Esophagus mucosa (tissue), 1 donor: Measurements from ENCODE around the gene TSTD1. TPM values are rescaled to one million over a fixed set of nuclear protein-coding genes. Genes with fewer than 3 reads are reported as not detected.
"Not testable (repeated sequence)": the region's sequence is repeated elsewhere in the genome, so short reads cannot be mapped to it uniquely, and the experiment has no call there.

Source experiments
- ATAC-seq: fragments of 200-7000 bp; cut with Tn5 transposase; one replicate; pipeline ENCODE4 v1.9.1; 2020
- total RNA-seq: library from RNA; stranded (reverse); gene quantifications from one replicate; pipeline ENCODE4 v1.2.4, GENCODE V29; 2023
- donor health status: DM: yes; HTN: yes; CAD: no.

Gene TSTD1
- total RNA-seq, 1 donor from 2014 or later, result 67.9 TPM

DNA sequence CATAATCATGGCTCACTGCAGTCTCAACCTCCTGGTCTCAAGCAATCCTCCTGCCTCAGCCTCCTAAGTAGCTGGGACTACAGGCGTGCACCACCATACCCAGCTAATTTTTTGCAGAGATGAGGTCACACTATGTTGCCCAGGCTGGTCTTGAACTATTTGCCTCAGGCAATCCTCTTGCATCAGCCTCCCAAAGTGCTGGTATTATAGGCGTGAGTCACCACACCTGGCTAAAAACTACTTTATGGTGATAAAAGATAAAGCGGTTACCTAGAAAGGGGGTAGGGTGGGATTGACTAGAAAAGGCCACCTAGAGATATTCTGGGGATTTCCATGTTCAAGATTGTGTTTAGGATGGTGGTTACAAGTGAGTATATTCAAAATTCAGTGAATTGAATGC is 5.0 kb downstream of the TSTD1 start:
- peak; percentile 49 for ATAC-seq

DNA sequence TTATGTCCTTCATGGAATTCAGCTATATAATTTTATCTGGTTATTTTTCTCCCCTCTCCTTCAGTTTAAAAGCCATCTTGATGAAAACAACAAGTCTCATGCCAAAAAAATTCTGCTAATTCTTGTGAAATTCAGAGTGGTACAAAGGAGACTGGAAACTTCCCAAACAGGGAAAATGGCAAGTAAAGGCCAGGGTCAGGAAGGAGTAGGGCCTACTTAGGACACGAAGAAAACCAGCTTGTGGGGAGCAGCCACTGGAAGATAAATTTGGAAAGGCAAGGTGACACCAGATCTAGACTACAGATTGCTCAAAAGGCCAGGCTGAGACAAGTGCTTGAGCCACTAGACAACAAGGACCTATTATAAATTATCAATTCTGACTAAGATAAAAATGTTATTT is 6.4 kb downstream of the TSTD1 start:
- no peak for ATAC-seq

DNA sequence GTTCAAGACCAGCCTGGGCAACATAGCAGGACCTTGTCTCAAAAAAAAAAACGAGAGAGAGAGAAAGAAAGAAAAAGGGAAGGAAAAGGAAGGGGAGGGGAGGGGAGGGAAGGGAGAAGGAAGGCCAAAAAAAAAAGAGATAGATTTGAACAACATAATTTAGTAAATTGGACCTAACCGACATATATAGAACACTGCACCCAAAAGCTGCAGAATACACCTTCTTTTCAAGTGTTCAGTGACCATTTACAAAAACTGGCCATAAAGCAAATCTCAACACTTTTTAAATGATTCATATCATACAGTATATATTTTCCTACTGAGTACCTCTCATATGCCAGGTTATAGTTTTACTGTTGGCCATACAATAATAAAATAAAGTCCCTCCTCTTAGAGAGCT is 6.9 kb downstream of the TSTD1 start:
- ATAC-seq, result no peak

DNA sequence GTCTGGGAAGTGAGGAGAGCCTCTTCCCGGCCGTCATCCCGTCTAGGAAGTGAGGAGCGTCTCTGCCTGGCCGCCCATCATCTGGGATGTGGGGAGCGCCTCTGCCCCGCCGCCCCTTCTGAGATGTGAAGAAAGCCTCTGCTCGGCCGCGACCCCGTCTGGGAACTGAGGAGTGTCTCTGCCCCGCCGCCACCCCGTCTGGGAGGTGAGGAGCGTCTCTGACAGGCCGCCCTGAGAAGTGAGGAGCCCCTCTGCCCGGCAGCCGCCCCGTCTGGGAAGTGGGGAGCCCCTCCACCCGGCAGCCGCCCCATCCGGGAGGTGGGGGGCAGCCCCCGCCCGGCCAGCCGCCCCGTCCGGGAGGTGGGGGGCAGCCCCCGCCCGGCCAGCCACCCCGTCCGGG is 9.3 kb downstream of the TSTD1 start:
- not testable (repeated sequence) for ATAC-seq

DNA sequence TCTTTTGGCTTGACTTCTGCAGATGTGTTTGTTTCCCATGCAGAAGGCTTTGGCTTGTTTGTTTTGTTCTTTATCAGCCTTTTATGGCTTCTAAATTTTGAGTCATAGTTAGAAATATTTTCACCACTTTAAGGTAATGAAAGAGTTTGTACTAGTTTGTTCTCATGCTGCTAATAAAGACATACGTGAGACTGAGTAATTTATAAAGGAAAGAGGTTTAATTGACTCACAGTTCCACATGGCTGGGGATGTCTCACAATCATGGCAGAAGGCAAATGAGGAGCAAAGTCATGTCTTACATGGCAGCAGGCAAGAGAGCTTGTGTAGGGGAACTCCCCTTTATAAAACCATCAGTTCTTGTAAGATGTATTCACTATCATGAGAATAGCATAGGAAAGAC is 11.8 kb downstream of the TSTD1 start:
- not testable (repeated sequence) for ATAC-seq

DNA sequence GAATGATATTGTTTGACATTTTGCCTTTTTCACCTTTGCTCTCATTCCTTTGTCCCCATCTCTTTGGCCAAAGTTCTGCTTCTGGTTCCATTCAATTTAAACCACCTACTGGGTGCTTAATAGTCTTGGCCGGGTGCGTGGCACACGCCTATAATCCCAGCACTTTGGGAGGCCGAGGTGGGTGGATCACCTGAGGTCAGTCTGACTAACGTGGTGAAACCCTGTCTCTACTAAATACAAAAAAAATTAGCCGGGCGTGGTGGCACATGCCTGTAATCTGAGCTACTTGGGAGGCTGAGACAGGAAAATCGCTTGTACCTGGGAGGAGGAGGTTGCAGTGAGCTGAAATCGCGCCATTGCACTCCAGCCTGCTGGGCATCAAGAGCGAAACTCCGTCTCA is 16.3 kb downstream of the TSTD1 start:
- ATAC-seq, result not testable (repeated sequence)

DNA sequence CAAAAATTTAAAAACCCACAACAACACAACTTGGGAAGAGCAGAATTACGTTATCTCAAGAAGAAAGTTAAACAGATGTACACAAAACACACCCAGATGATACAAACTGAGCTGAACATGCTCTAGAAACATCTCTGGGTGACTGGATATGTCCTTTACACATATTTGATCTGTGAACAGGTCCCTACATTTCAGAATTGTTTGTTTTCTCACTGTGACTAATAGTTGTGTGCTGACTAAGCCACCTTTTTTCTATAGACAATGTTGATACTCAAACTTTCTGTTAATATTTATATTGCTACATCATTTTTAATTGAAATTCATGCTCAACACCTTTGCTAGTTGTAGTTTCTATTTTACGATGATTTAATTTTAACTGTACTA is 16.8 kb downstream of the TSTD1 start:
- ATAC-seq, result peak; percentile 59

DNA sequence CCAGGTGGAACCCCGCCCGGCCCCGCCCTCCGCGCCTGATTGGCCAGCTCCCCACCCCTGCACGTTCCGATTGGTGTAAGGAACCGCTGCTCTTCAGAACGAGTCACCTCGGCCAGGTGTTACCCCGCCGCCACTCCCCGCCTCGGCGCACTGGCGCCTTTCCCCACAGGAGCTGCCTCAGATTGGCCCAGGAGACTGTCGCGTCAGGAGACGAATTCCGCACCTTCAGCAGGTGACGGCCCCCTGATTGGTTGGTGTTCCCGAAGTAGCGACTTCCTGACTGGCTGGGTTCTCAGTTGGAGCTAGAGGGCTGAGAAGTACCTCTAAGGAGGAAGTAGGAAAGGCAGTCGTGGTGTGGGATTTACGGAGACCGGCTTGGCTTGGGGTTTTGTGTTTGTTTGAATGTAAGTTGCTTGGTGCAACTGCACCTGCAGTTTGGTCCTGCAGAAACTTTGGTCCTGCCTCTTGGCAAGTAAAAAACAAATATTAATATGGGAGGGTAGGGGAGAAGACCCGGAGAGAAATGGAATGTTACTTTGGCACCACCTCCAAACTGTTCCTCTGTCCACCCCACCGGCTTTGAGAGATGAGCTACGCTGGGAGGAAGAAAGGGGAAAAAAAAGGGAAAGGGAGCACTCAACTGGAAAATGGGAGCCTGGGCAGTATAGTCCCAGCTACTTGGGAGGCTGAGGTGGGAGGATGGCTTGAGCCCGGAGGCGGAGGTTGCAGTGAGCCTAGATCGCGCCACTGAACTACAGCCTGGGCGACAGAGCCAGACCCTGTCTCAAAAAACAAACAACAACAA is 17.4 kb downstream of the TSTD1 start:
- ATAC-seq, result peak; percentile 92

DNA sequence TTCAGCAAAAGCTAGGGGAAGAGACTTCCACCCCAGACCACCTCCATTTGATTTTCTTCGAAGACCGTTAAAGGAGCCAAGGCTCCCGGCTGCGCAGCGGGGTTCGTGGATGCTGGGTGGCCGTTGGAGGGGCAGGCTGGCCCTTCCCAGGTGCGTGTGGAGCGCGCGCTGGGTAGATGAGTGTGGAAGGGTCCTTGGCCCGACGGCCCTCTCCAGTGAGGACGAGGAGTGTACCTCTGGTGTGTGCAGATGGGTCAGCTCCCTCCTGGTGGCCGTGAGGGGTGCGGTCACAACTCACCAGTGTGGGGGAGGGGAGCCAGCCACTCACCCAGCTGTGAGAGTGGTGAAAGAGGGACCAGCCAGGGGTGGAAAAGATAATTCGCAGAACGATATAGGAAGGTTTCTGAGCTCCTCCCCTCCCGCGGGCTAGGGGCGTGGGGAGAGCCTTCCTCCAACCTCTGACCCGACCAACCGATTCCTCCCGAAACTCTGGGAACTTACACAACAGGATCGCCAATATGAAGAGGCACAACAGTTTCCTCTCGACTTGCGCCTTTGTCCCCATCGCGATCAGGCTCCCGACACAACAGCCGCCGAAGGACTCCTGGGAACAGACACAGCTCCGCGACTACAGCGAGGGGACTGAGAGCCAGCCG is 18.1 kb downstream of the TSTD1 start, which contains the start of gene F11R:
TSS of gene F11R (minus strand) at position 644 of the 656 bp plus-strand sequence. CDS start at position 565, 79 bp downstream.
- peak; percentile 68 for ATAC-seq

DNA sequence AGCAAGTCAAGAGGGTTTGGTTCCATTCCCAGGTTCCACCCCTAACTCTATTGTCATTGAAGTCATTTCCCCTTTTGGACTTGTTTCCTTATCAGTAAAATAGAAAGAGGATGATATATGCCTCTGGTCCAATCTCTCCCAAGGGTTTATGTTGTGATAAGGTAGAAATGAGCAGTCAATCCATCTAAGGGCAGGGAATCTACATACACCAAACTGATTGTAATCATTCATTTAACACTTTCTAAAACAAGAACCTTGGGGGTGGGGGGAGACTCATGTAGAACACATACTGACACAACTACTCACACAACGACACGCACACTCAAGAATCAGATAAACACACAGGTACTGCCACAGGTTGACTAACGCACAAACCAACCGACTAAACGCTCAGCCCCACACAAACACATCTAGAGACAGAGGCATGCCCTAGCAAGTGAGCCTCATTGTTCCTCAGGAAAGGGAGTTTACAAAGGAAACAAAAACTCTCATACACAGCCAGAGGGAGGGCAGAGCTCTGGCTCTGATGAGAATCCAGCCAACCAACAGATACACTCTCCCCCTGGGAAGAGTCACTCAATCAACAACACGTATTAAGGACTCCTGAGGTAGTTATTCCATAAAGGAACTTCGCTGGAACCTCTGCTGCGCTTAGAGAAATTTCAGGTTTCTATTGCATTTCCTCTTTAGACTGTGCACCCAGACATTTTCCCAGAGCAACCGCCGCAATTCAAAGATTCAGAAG is 18.8 kb downstream of the TSTD1 start:
- ATAC-seq, result peak; percentile 63

DNA sequence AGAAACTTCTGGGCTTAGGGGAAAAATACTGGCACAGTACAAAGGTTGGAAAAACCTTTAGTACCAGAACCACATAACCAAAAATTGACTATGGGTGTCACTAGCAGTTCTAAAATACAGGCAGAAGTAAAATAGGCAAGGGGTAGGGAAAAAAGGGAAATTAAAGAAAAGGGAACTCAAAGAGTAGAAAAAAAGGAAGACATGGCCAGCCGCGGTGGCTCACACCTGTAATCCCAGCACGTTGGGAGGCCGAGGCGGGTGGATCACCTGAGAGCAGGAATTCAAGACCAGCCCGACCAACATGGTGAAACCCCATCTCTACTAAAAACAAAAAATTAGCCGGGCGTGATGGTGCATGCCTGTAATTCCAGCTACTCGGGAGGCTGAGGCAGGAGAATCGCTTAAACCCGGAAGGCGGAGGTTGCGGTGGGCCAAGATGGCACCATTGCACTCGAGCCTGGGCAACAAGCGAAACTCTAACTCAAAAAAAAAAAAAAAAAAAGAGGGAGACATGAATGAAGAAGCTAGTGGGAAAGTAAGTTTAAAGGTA is 19.6 kb downstream of the TSTD1 start:
- ATAC-seq, result not testable (repeated sequence)

DNA sequence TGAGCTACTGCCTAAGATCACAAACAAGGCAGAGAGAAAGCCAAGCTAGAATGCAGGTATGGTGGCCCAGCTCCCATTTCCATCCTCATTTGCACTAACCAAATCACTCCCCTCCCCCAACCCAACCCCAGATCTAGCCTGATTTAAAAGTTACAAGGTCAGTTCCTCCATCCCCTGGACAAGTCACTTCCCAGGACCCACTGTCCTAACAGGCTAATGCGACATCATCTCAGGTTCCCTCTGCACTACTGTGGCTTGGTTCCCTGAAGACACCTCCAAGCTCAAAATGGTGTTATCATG is 20.2 kb downstream of the TSTD1 start:
- ATAC-seq, result no peak

DNA sequence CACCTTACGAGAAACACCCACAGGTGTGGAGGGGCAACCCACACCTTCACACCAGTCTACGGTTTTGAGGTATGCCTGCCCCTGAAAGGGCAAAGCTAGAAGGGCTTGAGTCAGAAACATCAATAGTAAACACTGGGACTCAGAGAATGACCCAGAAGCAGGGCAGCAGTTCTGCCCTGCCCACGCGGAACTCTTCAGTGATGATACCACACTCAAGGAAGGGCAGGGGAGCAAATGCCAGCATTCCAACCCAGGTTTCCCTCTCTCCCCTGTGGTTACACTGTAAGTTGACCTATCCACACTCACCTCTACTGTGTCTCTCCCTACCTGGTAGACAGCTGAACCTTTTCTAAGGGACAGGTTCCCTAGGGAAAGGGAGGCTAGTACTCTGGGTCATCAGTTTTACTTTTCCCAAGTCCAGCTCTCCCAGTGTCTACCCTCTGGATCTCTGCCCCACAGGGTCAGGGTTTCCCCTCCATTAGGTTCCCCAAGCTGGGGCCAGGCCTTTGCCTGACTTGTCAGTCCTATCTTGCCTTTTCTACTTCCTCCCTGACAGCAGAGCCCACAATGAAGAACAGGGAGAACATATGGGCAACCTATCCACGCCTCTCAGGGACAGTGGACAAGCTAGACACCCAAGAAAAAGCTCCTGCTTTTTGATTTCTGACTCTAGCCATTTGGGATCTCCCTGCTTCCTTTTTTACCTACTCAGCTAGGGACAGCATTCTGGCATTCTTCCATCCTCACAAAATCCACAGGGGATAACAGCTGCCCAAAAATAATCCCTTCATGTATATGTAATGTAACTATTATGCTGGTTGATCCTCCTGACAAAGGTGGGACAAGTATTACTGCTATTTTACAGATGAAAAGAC is 20.8 kb downstream of the TSTD1 start:
- ATAC-seq, result no peak

DNA sequence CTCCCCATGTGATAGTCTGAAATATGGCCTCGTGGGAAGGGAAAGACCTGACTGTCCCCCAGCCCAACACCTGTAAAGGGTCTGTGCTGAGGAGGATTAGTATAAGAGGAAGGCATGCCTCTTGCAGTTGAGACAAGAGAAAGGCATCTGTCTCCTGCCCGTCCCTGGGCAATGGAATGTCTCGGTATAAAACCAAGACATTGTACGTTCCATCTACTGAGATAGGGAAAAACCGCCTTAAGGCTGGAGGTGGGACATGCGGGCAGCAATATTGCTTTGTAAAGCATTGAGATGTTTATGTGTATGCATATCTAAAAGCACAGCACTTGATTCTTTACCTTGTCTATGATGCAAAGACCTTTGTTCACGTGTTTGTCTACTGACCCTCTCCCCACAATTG is 21.6 kb downstream of the TSTD1 start:
- ATAC-seq, result not testable (repeated sequence)

DNA sequence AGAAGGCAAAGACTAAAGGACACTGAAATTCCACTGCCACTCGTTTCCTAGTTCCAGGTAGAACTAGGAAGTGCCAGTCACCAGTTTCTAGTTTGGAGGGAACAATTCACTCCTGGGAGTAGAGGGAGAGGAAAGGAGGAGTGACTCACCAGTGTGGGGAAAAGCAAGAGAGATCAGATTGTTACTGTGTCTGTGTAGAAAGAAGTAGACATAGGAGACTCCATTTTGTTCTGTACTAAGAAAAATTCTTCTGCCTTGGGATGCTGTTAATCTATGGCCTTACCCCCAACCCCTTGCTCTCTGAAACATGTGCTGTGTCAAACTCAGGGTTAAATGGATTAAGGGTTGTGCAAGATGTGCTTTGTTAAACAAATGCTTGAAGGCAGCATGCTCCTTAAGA is 22.1 kb downstream of the TSTD1 start:
- not testable (repeated sequence) for ATAC-seq

DNA sequence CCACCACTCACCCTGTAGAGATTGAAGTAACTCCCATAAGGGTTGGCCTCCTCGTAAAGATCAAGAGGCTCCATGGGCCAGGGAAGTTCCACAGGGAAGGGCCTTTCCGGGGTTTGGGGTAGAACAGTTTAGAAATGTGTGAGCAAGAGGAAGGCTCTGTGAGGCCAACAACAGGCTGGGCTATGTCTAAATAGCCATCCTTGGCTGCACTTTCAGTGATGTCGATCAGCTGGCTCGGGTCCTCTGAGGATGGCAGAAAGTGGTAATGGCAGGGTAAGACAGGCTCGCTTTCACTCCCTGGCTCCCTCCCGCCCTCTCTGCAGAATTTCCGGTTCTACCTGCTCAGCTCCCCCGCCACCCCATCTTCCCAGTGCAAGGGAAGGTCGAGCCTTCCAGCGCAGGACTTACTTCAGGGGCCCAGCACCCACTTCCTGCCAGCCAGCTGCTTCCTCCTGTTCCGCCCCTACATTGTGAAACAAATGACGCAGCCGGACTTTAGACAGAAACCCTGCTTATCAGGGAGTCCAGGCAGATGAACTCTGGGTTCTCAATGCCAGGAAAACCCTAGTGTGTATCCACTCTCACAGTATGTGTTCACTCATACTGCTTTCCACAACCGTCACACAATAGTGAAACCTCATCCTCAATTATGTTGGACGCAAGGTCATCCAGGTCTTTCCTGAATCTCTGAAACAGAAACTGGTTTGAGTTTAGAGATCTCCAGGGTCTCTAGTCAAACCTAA is 25.1 kb downstream of the TSTD1 start:
- peak; percentile 94 for ATAC-seq

DNA sequence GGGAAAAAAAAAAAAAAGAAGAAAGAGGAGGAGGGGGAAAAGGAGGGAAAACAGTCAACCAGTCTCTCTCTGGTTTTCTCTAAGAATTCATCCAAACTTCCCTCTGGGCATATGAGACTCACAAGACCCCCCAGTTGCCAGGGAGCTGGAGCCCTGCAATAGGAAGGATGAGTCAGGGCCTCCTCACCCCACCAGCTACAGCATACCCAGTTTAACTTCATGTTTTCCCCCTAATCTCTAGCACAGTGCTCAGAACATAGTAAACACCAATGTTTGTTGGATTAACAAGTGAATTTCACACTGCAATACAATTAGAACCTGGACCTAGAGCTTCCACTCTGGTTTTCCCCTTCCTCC is 25.7 kb downstream of the TSTD1 start:
- peak; percentile 8 for ATAC-seq

DNA sequence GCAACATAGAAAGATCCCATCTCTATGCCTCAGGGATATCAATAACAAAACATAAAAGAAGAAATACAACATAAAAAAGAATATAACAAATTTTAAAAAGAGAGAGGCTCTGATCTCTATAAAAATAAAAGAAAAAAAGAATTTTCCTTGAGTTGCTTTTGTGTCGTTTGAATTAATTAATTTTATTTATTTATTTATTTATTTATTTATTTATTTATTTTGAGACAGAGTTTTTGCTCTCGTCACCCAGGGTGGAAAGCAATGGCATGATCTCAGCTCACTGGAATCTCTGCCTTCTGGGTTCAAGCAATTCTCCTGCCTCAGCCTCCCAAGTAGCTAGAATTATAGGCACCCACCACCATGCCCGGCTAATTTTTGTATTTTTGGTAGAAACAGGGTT is 26.3 kb downstream of the TSTD1 start:
- ATAC-seq, result no peak

DNA sequence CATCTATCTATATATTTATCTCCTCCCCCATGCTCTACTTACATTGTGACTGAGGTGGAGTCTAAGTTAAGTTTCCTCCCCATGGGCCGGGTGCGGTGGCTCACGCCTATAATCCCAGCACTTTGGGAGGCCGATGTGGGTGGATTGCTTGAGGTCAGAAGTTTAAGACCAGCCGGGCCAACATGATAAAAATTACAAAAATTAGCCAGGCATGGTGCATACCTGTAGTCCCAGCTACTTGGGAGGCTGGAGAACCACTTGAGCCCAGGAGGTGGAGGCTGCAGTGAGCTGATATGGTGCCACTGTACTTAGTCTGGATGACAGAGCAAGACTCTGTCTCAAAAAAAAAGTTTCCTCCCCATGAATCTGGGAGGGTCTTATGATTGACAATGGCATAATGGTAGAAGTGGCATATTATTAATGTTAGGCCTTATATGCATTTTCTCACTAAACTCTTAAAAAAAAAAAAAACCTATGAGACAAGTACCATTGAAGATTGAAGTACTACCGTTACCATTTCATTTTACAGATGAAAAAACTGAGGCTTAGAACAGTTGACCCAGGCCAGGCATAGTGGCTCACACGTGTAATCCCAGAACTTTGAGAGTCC is 29.1 kb downstream of the TSTD1 start:
- no peak for ATAC-seq

DNA sequence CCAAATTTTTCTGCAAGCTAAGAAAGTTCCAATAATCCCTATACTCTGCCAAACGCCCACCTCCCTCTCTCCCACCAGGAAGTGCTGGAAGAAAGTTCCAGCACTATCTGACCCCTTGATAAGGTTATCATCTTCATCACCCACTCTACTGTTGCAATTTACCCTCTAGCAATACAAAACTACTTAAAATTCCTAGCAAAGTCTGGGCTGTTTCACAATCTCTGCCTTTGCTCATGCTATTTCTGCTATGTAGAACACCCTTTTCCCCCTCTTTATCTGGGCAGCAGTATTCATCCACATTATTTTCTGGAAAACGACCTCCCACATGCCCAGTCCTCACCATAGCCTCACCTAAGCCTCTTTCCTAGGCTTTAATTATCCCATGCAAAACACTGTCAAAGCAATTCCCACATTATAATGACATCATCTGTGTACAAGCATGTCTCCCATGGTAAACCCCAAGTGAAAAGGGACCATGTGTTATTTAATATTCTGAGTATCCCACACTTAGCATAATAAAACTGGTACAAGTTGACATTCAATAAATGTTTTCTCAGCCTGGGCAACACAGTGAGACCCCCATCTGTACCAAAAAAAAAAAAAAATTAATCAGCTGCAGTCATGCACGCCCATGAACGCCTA is 29.8 kb downstream of the TSTD1 start:
- no peak for ATAC-seq

DNA sequence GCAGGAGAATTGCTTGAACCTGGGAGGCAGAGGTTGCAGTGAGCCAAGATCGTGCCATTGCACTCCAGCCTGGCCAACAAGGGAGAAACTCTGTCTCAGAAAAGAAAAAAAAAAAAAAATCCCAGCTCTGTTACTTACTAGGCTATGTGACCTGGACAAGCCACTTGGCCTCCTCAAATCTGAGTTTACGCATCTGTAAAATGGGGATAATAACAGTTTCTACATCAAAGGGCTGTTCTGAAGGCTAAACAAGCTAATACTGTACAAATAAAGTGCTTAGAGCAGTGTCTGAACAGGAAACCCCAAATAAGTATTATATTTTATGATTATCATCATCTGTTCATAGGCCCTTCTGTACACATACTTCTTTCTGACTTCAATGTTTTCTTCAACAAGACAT is 31.4 kb downstream of the TSTD1 start:
- ATAC-seq, result no peak
